SK-N-SH (cell line): ENCODE results near the gene SLC50A1. TPM values are rescaled to one million over a fixed set of nuclear protein-coding genes. Genes with fewer than 3 reads are reported as not detected.

Source experiments
- CTCF ChIA-PET: fragments of 300-600, 350-600 bp; formaldehyde crosslinking; extraction: SDS; loops from one replicate; lab custom pipeline; 2021; lab: Yijun Ruan, JAX
- POLR2A ChIA-PET: fragments of 350-600 bp; sonication (Branson Sonifier 250); formaldehyde crosslinking; extraction: SDS; loops from one replicate; lab custom pipeline; 2020; ENCODE audit warnings: antibody characterized with exemption, inconsistent platforms; lab: Yijun Ruan, JAX
- DNase-seq: peaks from one replicate; pipeline ENCODE4 v3.0.0; 2012
- H2AFZ ChIP-seq: fragments of 200-600 bp; sonication (generic); 2 replicates; pipeline ENCODE4 v1.8.1; 2016; ENCODE audit warnings: antibody characterized with exemption, mild to moderate bottlenecking, low read depth
- H3F3A ChIP-seq: fragments of 200-600 bp; sonication (generic); replicated peaks from 2 replicates; pipeline ENCODE3; 2016; ENCODE audit warnings: antibody characterized with exemption, mild to moderate bottlenecking; ENCODE audit not compliant: insufficient read depth
- H3K27ac ChIP-seq, 2 experiments: fragments of 200-500 bp in 1 of 2; fragments of 200-600 bp in 1 of 2; sonication (Bioruptor generic) in 1 of 2; sonication (generic), shearing (Covaris generic) in 1 of 2; 2 replicates each; pipeline versions ENCODE4 v1.5.1 to v1.6.1; 2014 to 2016; ENCODE audit warnings: low read depth in 2 of 2, inconsistent platforms in 1 of 2, low read length in 1 of 2, mild to moderate bottlenecking in 1 of 2, mixed read lengths in 1 of 2
- H3K27me3 ChIP-seq: fragments of 200-600 bp; sonication (generic), shearing (Covaris generic); 2 replicates; pipeline ENCODE4 v1.6.1; 2016; ENCODE audit warnings: mixed run types; ENCODE audit not compliant: insufficient read depth
- H3K36me3 ChIP-seq, 2 experiments: fragments of 200-500 bp in 1 of 2; fragments of 200-600 bp in 1 of 2; sonication (Bioruptor generic) in 1 of 2; sonication (generic) in 1 of 2; replicated peaks in 1 of 2; 2 replicates each; pipeline versions ENCODE3 to v1.5.1; 2014 to 2016; ENCODE audit warnings: low read length in 1 of 2, mild to moderate bottlenecking in 1 of 2; ENCODE audit not compliant: insufficient read depth in 2 of 2, control insufficient read depth in 1 of 2
- H3K4me1 ChIP-seq, 2 experiments: fragments of 200-500 bp in 1 of 2; fragments of 200-600 bp in 1 of 2; sonication (Bioruptor generic) in 1 of 2; sonication (generic), shearing (Covaris generic) in 1 of 2; 2 replicates each; pipeline versions ENCODE4 v1.5.1 to v1.6.1; 2014 to 2016; ENCODE audit warnings: low read depth in 1 of 2, low read length in 1 of 2, mixed run types in 1 of 2; ENCODE audit not compliant: insufficient read depth in 2 of 2, control insufficient read depth in 1 of 2
- H3K4me2 ChIP-seq: fragments of 200-600 bp; sonication (generic), shearing (Covaris generic); 2 replicates; pipeline ENCODE4 v1.6.1; 2017; ENCODE audit warnings: mixed run types
- H3K4me3 ChIP-seq, 2 experiments: fragments of 200-500 bp in 1 of 2; fragments of 200-600 bp in 1 of 2; sonication (Bioruptor generic) in 1 of 2; sonication (generic), shearing (Covaris generic) in 1 of 2; 2 replicates each; pipeline versions ENCODE4 v1.5.1 to v1.8.1; 2014 to 2016; ENCODE audit warnings: low read depth in 2 of 2, inconsistent platforms in 1 of 2, low read length in 1 of 2, mild to moderate bottlenecking in 1 of 2, mixed read lengths in 1 of 2, moderate library complexity in 1 of 2
- H3K79me2 ChIP-seq: fragments of 200-600 bp; sonication (generic); 2 replicates; pipeline ENCODE4 v1.8.1; 2017; ENCODE audit warnings: mild to moderate bottlenecking; ENCODE audit not compliant: insufficient read depth
- H3K9ac ChIP-seq: fragments of 200-600 bp; sonication (generic); 2 replicates; pipeline ENCODE4 v1.6.1; 2017; ENCODE audit warnings: mixed run types
- H3K9me2 ChIP-seq: fragments of 200-600 bp; sonication (generic); 2 replicates; pipeline ENCODE4 v1.6.1; 2017; ENCODE audit warnings: mixed run types
- H3K9me3 ChIP-seq: fragments of 200-600 bp; sonication (generic); 2 replicates; pipeline ENCODE4 v1.6.1; 2017; ENCODE audit warnings: mixed run types, mild to moderate bottlenecking, moderate library complexity
- H4K20me1 ChIP-seq: fragments of 200-600 bp; sonication (generic); 2 replicates; pipeline ENCODE4 v1.6.1; 2017; ENCODE audit warnings: mild to moderate bottlenecking, mixed run types; ENCODE audit not compliant: insufficient read depth
- CTCF ChIP-seq: fragments of 200-600 bp; sonication (generic); IDR thresholded peaks from 2 replicates; pipeline ENCODE4 v1.6.1; 2017; ENCODE audit warnings: antibody characterized with exemption, mild to moderate bottlenecking, moderate library complexity
- FOSL2 ChIP-seq: IDR thresholded peaks from 2 replicates; pipeline ENCODE4 v1.4.0; 2012; ENCODE audit warnings: low read depth, mild to moderate bottlenecking, moderate library complexity, borderline replicate concordance
- FOXM1 ChIP-seq: IDR thresholded peaks from 2 replicates; pipeline ENCODE4 v1.4.0; 2012; ENCODE audit warnings: low read depth, mild to moderate bottlenecking
- GABPA ChIP-seq: IDR thresholded peaks from 2 replicates; pipeline ENCODE4 v1.4.0; 2012; ENCODE audit warnings: low read depth, mild to moderate bottlenecking
- JUND ChIP-seq: IDR thresholded peaks from 2 replicates; pipeline ENCODE4 v1.4.0; 2012
- MEF2A ChIP-seq: IDR thresholded peaks from 2 replicates; pipeline ENCODE4 v1.4.0; 2012; ENCODE audit warnings: low read depth, borderline replicate concordance
- MXI1 ChIP-seq: IDR thresholded peaks from 2 replicates; pipeline ENCODE4 v1.6.1; 2012; ENCODE audit warnings: mild to moderate bottlenecking, low read depth, low read length, improper control_type of control experiment
- PBX3 ChIP-seq: IDR thresholded peaks from 2 replicates; pipeline ENCODE4; 2012
- RAD21 ChIP-seq: IDR thresholded peaks from 2 replicates; pipeline ENCODE4 v1.6.1; 2012; ENCODE audit warnings: mild to moderate bottlenecking, low read length
- RCOR1 ChIP-seq: fragments of 150-350 bp; IDR thresholded peaks from 2 replicates; pipeline ENCODE4 v1.6.1; 2017; ENCODE audit warnings: antibody characterized with exemption, low read length
- RFX5 ChIP-seq: IDR thresholded peaks from 2 replicates; pipeline ENCODE4 v1.6.1; 2012; ENCODE audit warnings: mild to moderate bottlenecking, improper control_type of control experiment, low read length
- RXRA ChIP-seq: IDR thresholded peaks from 2 replicates; pipeline ENCODE4 v1.4.0; 2012; ENCODE audit warnings: low read depth, mild to moderate bottlenecking, borderline replicate concordance
- SIN3A ChIP-seq: IDR thresholded peaks from 2 replicates; pipeline ENCODE4 v1.6.1; 2012; ENCODE audit warnings: low read depth, mild to moderate bottlenecking, low read length, moderate library complexity, borderline replicate concordance
- TAF1 ChIP-seq: IDR thresholded peaks from 2 replicates; pipeline ENCODE4 v1.6.1; 2012; ENCODE audit warnings: low read depth, mild to moderate bottlenecking, low read length, moderate library complexity, borderline replicate concordance
- TCF12 ChIP-seq: IDR thresholded peaks from 2 replicates; pipeline ENCODE4 v1.4.0; 2012
- USF2 ChIP-seq: fragments of 150-350 bp; IDR thresholded peaks from 2 replicates; pipeline ENCODE4 v1.6.1; 2017; ENCODE audit warnings: antibody characterized with exemption, low read length, low read depth, borderline replicate concordance
- ZBTB33 ChIP-seq: IDR thresholded peaks from 2 replicates; pipeline ENCODE4 v1.4.0; 2012; ENCODE audit warnings: low read depth, borderline replicate concordance
- WGBS: methylation state at CpG from one replicate; pipeline ENCODE4 v1.1.6; 2017; ENCODE audit warnings: low lambda C conversion rate; 5-methylcytosine and 5-hydroxymethylcytosine counted together
- polyA plus RNA-seq, 3 experiments: library from polyadenylated mRNA; depleted of rRNA; stranded (reverse); fragments of >200 nt; gene quantifications; 2 replicates each; pipeline ENCODE4 v1.2.3, GENCODE V29; 2012

The SLC50A1 gene
- polyA plus RNA-seq, 1 of the 3 experiments (the other 2 are of a cell fraction) = 58.4 TPM

GRCh38 chr1:155186794-155187455 is 51.3 kb downstream of the SLC50A1 start:
- Histone ChIP-seq H3K4me3 (no peak overlapping the region), H3K9me2 (no peaks in the 10 kb centered on the region), H3K9ac (no peak overlapping the region), H3K79me2 (no peaks in the 10 kb centered on the region), H3K27ac (no peak overlapping the region), H3K4me1 (peaks cover 0 to 25% of the 10 kb centered on the region in 2 experiments; a peak in 1 of 4 replicates), H3K27me3 (no peaks in the 10 kb centered on the region), H4K20me1 (no peaks in the 10 kb centered on the region), H3K9me3 (no peaks in the 10 kb centered on the region), H3K36me3 (peaks cover 0 to 8% of the 10 kb centered on the region in 2 experiments), H3F3A (peaks cover 4% of the 10 kb centered on the region), H2AFZ (no peak overlapping the region), H3K4me2 (no peak overlapping the region)
- CTCF ChIA-PET = interaction anchor here (0.8 to 5.4 kb wide), 4 partner anchors 11 to 40 kb away, joined by 3 to 60 read pairs (median 4); partner anchors contain the start of gene TRIM46
- DNase-seq = no peak
- no peak for TF ChIP-seq RAD21
- TF ChIP-seq CTCF = no peak
- TF ChIP-seq USF2 = no peak
- no peak for TF ChIP-seq TAF1
- no peak for TF ChIP-seq SIN3A
- no peak for TF ChIP-seq MXI1
- TF ChIP-seq MEF2A = no peak
- no peak for TF ChIP-seq GABPA
- WGBS = 83% methylated on average over 14 of the region's 14 CpGs
- POLR2A ChIA-PET = interaction anchor here (1.0 kb wide), 1 partner anchor 12 kb away, joined by 3 read pairs; no protein-coding TSS in a partner anchor

GRCh38 chr1:155187456-155187891 is 51.8 kb downstream of the SLC50A1 start:
- no peak overlapping the region for H2AFZ ChIP-seq
- no peaks in the 10 kb centered on the region for H4K20me1 ChIP-seq
- peaks cover 10% of the 10 kb centered on the region for H3F3A ChIP-seq
- H3K36me3 ChIP-seq = peaks cover 0 to 8% of the 10 kb centered on the region in 2 experiments
- DNase-seq = no peak
- 90% methylated on average over 16 of the region's 16 CpGs for WGBS
- peaks cover 0 to 25% of the 10 kb centered on the region in 2 experiments; a peak in 1 of 4 replicates for H3K4me1 ChIP-seq
- no peak overlapping the region for H3K4me2 ChIP-seq
- ChIA-PET CTCF (interaction anchor here (1.2 to 5.4 kb wide), 2 partner anchors 12 to 20 kb away, joined by 3 to 60 read pairs; partner anchors contain the start of gene TRIM46), POLR2A (interaction anchor here (1.0 kb wide), 1 partner anchor 12 kb away, joined by 3 read pairs; no protein-coding TSS in a partner anchor)
- no peaks in the 10 kb centered on the region for H3K79me2 ChIP-seq
- no peak overlapping the region for H3K4me3 ChIP-seq
- H3K9me3 ChIP-seq = no peaks in the 10 kb centered on the region
- no peak overlapping the region for H3K9ac ChIP-seq
- no peak overlapping the region for H3K27ac ChIP-seq
- no peaks in the 10 kb centered on the region for H3K27me3 ChIP-seq
- H3K9me2 ChIP-seq = no peaks in the 10 kb centered on the region
- TF ChIP-seq RCOR1 (no peak), TCF12 (no peak), CTCF (no peak), RXRA (no peak), ZBTB33 (no peak), GABPA (no peak), FOSL2 (no peak), FOXM1 (no peak), SIN3A (no peak), JUND (no peak), RFX5 (no peak), PBX3 (no peak)
